Nasal cavity respiratory epithelium epithelial cell of viscerocranial mucosa (primary cell): ENCODE measurements around the gene GJD3. TPM values are rescaled to one million over a fixed set of nuclear protein-coding genes. Genes with fewer than 3 reads are reported as not detected.

ENCODE experiments used
- total RNA-seq: library from RNA; depleted of rRNA; stranded (reverse); fragments of >200 nt; gene quantifications from 2 replicates; pipeline ENCODE4 v1.2.3, GENCODE V29; 2014

Gene GJD3
- 0.07 TPM in 1 of 2 replicates, not detected in the other for total RNA-seq

GRCh38 chr17:40364121-40364861 lies at the start of gene GJD3:
Gene GJD3 (minus strand): TSS chr17:40364737. CDS start chr17:40363815, 922 bp downstream.

Other genes starting within 250 kb of the GJD3 start
- 28.7 and 52.5 TPM in 2 replicates for gene MSL1, start 242.8 kb downstream of the GJD3 start, total RNA-seq
- gene CASC3, start 224.2 kb downstream of the GJD3 start, total RNA-seq: 19.3 and 24.3 TPM in 2 replicates
- 13.7 and 26.3 TPM in 2 replicates for gene RAPGEFL1, start 187.3 kb downstream of the GJD3 start, total RNA-seq
- 10.3 and 14.5 TPM in 2 replicates for gene WIPF2, start 145.4 kb downstream of the GJD3 start, total RNA-seq
- 1.4 and 8.2 TPM in 2 replicates for gene CDC6, start 76.9 kb downstream of the GJD3 start, total RNA-seq
- 3.1 and 10.5 TPM in 2 replicates for gene RARA, start 55.6 kb downstream of the GJD3 start, total RNA-seq
- gene TOP2A, start 53.2 kb upstream of the GJD3 start, total RNA-seq: 0.50 and 2.1 TPM in 2 replicates
- gene IGFBP4, start 78.7 kb upstream of the GJD3 start, total RNA-seq: 18.5 and 24.3 TPM in 2 replicates
- 24.3 and 91.8 TPM in 2 replicates for gene TNS4, start 136.9 kb upstream of the GJD3 start, total RNA-seq
- gene CCR7, start 200.7 kb upstream of the GJD3 start, total RNA-seq: not detected in 2 replicates